ENCODE data around the gene MAPT. TPM values are rescaled to one million over a fixed set of nuclear protein-coding genes. Genes with fewer than 3 reads are reported as not detected.

The MAPT gene
- total and polyA plus RNA-seq, 4 experiments from 2014 or later, result 0.22 to 2.1 (median 1.1) TPM

DNA sequence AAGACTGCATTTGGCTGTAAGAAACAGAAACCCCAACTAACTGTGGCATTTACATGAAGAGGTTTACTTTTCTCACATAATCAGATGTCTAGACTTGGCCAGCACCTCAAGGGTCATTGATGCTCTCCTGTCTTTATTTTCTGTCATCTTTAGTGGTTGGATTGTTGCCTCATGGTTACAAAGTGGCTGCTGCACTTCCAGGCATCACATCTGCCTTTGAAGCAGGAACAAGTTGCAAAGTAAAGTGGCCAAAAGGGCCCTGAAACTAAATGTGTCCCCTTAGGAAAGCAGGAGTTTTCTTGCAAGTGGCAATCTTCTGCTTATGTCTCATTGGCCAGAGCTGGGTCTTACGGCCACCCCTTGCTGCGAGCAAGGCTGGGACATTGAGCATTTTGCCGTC, 78.2 kb downstream of the MAPT start:
- POLR2A ChIA-PET (ENCODE audit: partially characterized antibody), result no interaction called here
- H3K9me3 Mint-ChIP-seq, result peaks cover 0 to 8% (median 1%) of the 10 kb centered on the region in 8 donors
- H3K4me3 Mint-ChIP-seq, result no peak overlapping the region
- Histone ChIP-seq H3K36me3 (ENCODE audit: insufficient read depth, low read length) (no peaks in the 10 kb centered on the region), H3K4me3 (ENCODE audit: low read length in 2 of 2) (no peak overlapping the region), H3K9me3 (ENCODE audit: control insufficient read depth in 1 of 2, low read length in 2 of 2) (no peaks in the 10 kb centered on the region), H3K4me1 (ENCODE audit: insufficient read depth, low read length) (no peaks in the 10 kb centered on the region), H3K27me3 (ENCODE audit: insufficient read depth, low read length) (no peaks in the 10 kb centered on the region), H3K27ac (ENCODE audit: low read depth, low read length) (no peak overlapping the region)
- intact Hi-C loops (cut with micrococcal nuclease), result no loop called here
- CTCF ChIA-PET (ENCODE audit: partially characterized antibody), result no interaction called here
- H3K27ac Mint-ChIP-seq, result peak overlapping the region in 1 of 7 donors; percentile 17
- DNase-seq, result no peak
- peaks cover 0 to 1% (median 0%) of the 10 kb centered on the region in 4 donors for H3K4me1 Mint-ChIP-seq
- peaks cover 2 to 4% of the 10 kb centered on the region in 2 donors for H3K36me3 Mint-ChIP-seq
- peaks cover 8 to 9% of the 10 kb centered on the region in 2 donors for H3K27me3 Mint-ChIP-seq

DNA sequence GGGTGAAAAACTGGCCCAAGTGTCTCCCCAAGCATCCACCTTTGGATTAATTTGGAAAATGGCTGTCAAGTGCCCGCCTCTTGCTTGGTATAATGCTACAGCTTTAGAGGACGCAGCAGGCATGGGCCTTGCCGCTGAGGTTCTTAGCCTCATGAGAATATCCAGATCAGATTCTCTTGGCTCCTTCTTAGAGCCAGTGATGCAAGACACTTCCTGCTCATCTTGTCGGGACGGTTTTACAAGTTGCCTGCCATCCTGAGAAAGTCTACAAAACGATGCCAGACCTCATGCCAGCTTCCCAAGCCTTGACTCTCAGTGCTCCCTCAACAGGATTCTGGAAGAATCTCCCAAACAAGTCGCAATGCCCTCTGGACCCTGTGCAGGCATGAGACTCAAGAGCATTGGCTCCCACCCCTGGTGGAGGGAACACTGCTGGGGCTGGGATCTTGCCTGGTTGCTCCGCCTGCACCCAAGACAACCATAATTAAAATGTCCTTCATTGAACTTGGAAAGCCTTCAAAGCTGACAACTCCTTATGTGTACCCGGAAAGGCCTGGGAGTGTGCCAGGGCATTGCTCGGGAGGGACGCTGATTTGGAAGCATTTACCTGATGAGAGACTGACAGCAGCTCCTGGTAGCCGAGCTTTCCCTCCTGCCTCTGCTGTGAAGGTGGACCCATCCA, 78.9 kb downstream of the MAPT start:
- Histone ChIP-seq H3K27me3 (ENCODE audit: insufficient read depth, low read length) (no peaks in the 10 kb centered on the region), H3K4me1 (ENCODE audit: insufficient read depth, low read length) (no peaks in the 10 kb centered on the region), H3K4me3 (ENCODE audit: low read length in 2 of 2) (no peak overlapping the region), H3K36me3 (ENCODE audit: insufficient read depth, low read length) (no peaks in the 10 kb centered on the region), H3K27ac (ENCODE audit: low read depth, low read length) (no peak overlapping the region), H3K9me3 (ENCODE audit: control insufficient read depth in 1 of 2, low read length in 2 of 2) (no peaks in the 10 kb centered on the region)
- Mint-ChIP-seq H3K4me3 (no peak overlapping the region), H3K4me1 (peaks cover 0 to 1% (median 0%) of the 10 kb centered on the region in 4 donors), H3K27me3 (peaks cover 4 to 8% of the 10 kb centered on the region in 2 donors), H3K27ac (no peak overlapping the region), H3K9me3 (peaks cover 0 to 8% (median 1%) of the 10 kb centered on the region in 8 donors), H3K36me3 (peaks cover 0 to 4% of the 10 kb centered on the region in 2 donors)
- ChIA-PET POLR2A (ENCODE audit: partially characterized antibody) (no interaction called here), CTCF (ENCODE audit: partially characterized antibody) (no interaction called here)
- DNase-seq, result no peak
- intact Hi-C loops (cut with micrococcal nuclease), result no loop called here

DNA sequence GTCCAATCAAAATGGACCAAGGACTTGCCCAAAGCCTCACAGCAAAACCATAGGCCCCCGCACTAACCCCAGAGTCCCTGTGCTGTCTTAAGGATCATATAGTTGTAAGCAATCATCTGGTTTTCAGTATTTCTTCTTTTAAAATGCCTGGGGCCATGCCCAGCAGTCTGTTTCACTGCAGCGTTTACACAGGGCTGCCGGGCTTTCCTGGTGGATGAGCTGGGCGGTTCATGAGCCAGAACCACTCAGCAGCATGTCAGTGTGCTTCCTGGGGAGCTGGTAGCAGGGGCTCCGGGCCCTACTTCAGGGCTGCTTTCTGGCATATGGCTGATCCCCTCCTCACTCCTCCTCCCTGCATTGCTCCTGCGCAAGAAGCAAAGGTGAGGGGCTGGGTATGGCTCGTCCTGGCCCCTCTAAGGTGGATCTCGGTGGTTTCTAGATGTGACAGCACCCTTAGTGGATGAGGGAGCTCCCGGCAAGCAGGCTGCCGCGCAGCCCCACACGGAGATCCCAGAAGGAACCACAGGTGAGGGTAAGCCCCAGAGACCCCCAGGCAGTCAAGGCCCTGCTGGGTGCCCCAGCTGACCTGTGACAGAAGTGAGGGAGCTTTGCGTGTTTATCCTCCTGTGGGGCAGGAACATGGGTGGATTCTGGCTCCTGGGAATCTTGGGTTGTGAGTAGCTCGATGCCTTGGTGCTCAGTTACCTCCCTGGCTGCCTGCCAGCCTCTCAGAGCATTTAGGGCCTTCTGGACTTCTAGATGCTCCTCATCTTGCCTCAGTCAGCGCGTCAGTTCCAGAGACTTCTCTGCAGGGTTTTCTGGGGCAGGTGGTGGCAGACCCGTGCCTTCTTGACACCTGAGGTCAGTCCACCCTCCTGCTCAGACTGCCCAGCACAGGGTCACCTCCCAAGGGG, 79.8 kb downstream of the MAPT start:
- Mint-ChIP-seq H3K4me1 (peaks cover 0 to 1% (median 0%) of the 10 kb centered on the region in 4 donors), H3K9me3 (peaks cover 0 to 8% (median 1%) of the 10 kb centered on the region in 8 donors), H3K27ac (no peak overlapping the region), H3K4me3 (no peak overlapping the region), H3K36me3 (peaks cover 0 to 4% of the 10 kb centered on the region in 2 donors), H3K27me3 (peaks cover 4 to 8% of the 10 kb centered on the region in 2 donors)
- H3K9me3 ChIP-seq (ENCODE audit: control insufficient read depth in 1 of 2, low read length in 2 of 2), result no peaks in the 10 kb centered on the region
- no peaks in the 10 kb centered on the region for H3K4me1 ChIP-seq (ENCODE audit: insufficient read depth, low read length)
- no peak overlapping the region for H3K27ac ChIP-seq (ENCODE audit: low read depth, low read length)
- H3K4me3 ChIP-seq (ENCODE audit: low read length in 2 of 2), result no peak overlapping the region
- ChIA-PET CTCF (ENCODE audit: partially characterized antibody) (no interaction called here), POLR2A (ENCODE audit: partially characterized antibody) (no interaction called here)
- intact Hi-C loops (cut with micrococcal nuclease), result no loop called here
- no peak for DNase-seq
- no peaks in the 10 kb centered on the region for H3K27me3 ChIP-seq (ENCODE audit: insufficient read depth, low read length)
- H3K36me3 ChIP-seq (ENCODE audit: insufficient read depth, low read length), result no peaks in the 10 kb centered on the region

- Histone ChIP-seq H3K27me3 (ENCODE audit: insufficient read depth, low read length) (no peaks in the 10 kb centered on the region), H3K36me3 (ENCODE audit: insufficient read depth, low read length) (no peaks in the 10 kb centered on the region), H3K4me3 (ENCODE audit: low read length in 2 of 2) (no peak overlapping the region), H3K27ac (ENCODE audit: low read depth, low read length) (no peak overlapping the region), H3K9me3 (ENCODE audit: control insufficient read depth in 1 of 2, low read length in 2 of 2) (no peaks in the 10 kb centered on the region), H3K4me1 (ENCODE audit: insufficient read depth, low read length) (no peaks in the 10 kb centered on the region)
- Mint-ChIP-seq H3K9me3 (peaks cover 0 to 6% (median 1%) of the 10 kb centered on the region in 8 donors), H3K4me3 (no peak overlapping the region), H3K4me1 (no peaks in the 10 kb centered on the region), H3K27me3 (no peaks in the 10 kb centered on the region), H3K27ac (no peak overlapping the region), H3K36me3 (no peaks in the 10 kb centered on the region)
- ChIA-PET POLR2A (ENCODE audit: partially characterized antibody) (no interaction called here), CTCF (ENCODE audit: partially characterized antibody) (no interaction called here)
- no peak for DNase-seq
- intact Hi-C loops (cut with micrococcal nuclease), result no loop called here
Measured at GRCh38 chr17:45974916-45975630, 80.7 kb downstream of the MAPT start.

GRCh38 chr17:45975640-45976295, 81.4 kb downstream of the MAPT start:
- Mint-ChIP-seq H3K36me3 (no peaks in the 10 kb centered on the region), H3K4me3 (no peak overlapping the region), H3K4me1 (no peaks in the 10 kb centered on the region), H3K9me3 (peaks cover 0 to 6% (median 1%) of the 10 kb centered on the region in 8 donors), H3K27ac (peak overlapping the region in 1 of 7 donors; percentile 47), H3K27me3 (no peaks in the 10 kb centered on the region)
- H3K4me3 ChIP-seq (ENCODE audit: low read length in 2 of 2), result no peak overlapping the region
- CTCF ChIA-PET (ENCODE audit: partially characterized antibody), result no interaction called here
- H3K9me3 ChIP-seq (ENCODE audit: control insufficient read depth in 1 of 2, low read length in 2 of 2), result no peaks in the 10 kb centered on the region
- POLR2A ChIA-PET (ENCODE audit: partially characterized antibody), result no interaction called here
- no peaks in the 10 kb centered on the region for H3K27me3 ChIP-seq (ENCODE audit: insufficient read depth, low read length)
- H3K27ac ChIP-seq (ENCODE audit: low read depth, low read length), result no peak overlapping the region
- intact Hi-C loops (cut with micrococcal nuclease), result no loop called here
- no peak for DNase-seq
- no peaks in the 10 kb centered on the region for H3K4me1 ChIP-seq (ENCODE audit: insufficient read depth, low read length)
- H3K36me3 ChIP-seq (ENCODE audit: insufficient read depth, low read length), result no peaks in the 10 kb centered on the region

DNA sequence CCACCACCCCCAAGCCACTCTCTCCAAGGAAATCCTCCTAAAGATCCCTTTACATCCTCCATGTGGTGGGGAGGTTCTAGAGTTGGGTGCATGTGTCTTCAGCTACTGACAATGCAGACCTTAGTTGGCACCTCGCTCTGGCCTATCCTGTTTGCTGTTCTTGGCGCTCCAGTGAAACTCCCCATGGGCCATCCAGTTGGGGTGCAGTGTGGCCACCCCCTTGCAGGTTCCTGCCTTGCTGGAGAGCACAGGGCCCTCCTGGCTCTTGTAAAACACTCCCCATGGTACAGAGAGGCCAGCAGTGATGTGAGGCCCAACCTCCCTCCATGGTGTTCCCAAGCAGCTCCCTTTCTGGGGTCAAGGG, 82.0 kb downstream of the MAPT start:
- Mint-ChIP-seq H3K4me3 (no peak overlapping the region), H3K27me3 (no peaks in the 10 kb centered on the region), H3K36me3 (no peaks in the 10 kb centered on the region), H3K9me3 (peaks cover 0 to 6% (median 1%) of the 10 kb centered on the region in 8 donors), H3K4me1 (no peaks in the 10 kb centered on the region), H3K27ac (no peak overlapping the region)
- intact Hi-C loops (cut with micrococcal nuclease), result no loop called here
- Histone ChIP-seq H3K4me1 (ENCODE audit: insufficient read depth, low read length) (no peaks in the 10 kb centered on the region), H3K4me3 (ENCODE audit: low read length in 2 of 2) (no peak overlapping the region), H3K36me3 (ENCODE audit: insufficient read depth, low read length) (no peaks in the 10 kb centered on the region), H3K27ac (ENCODE audit: low read depth, low read length) (no peak overlapping the region), H3K9me3 (ENCODE audit: control insufficient read depth in 1 of 2, low read length in 2 of 2) (no peaks in the 10 kb centered on the region), H3K27me3 (ENCODE audit: insufficient read depth, low read length) (no peaks in the 10 kb centered on the region)
- ChIA-PET CTCF (ENCODE audit: partially characterized antibody) (no interaction called here), POLR2A (ENCODE audit: partially characterized antibody) (no interaction called here)
- no peak for DNase-seq
